Measurements from ENCODE around the gene PDILT.

The PDILT gene

DNA sequence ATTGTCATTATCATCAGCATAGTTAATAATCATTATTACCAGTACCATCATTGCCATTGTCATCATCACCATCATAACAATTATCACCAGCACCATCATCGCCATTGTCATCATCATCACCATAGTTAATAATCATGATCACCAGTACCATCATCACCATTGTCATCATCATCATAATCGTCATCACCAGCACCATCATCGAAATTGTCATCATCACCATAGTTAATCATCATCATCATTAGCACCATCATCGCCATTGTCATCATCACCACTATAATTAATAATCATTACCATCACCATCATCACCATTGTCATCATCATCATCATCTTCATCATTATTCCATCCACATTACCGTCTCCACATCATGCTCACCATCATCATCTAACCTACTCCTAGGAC, 13.5 kb downstream of the PDILT start (continued):
- TF ChIP-seq, protein P1, sequence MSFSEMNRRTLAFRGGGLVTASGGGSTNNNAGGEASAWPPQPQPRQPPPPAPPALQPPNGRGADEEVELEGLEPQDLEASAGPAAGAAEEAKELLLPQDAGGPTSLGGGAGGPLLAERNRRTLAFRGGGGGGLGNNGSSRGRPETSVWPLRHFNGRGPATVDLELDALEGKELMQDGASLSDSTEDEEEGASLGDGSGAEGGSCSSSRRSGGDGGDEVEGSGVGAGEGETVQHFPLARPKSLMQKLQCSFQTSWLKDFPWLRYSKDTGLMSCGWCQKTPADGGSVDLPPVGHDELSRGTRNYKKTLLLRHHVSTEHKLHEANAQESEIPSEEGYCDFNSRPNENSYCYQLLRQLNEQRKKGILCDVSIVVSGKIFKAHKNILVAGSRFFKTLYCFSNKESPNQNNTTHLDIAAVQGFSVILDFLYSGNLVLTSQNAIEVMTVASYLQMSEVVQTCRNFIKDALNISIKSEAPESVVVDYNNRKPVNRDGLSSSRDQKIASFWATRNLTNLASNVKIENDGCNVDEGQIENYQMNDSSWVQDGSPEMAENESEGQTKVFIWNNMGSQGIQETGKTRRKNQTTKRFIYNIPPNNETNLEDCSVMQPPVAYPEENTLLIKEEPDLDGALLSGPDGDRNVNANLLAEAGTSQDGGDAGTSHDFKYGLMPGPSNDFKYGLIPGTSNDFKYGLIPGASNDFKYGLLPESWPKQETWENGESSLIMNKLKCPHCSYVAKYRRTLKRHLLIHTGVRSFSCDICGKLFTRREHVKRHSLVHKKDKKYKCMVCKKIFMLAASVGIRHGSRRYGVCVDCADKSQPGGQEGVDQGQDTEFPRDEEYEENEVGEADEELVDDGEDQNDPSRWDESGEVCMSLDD (tag by site-specific recombination; IDR thresholded peaks at IDR 0.05): no peak
- TF ChIP-seq ZBTB21 (tag by site-specific recombination; IDR thresholded peaks at IDR 0.05) (no peak), ZNF555 (tag by site-specific recombination; conservative IDR thresholded peaks at IDR 0.05) (no peak)

GRCh38 chr16:20388854-20389253, 15.7 kb downstream of the PDILT start:
- CTCF ChIA-PET: interaction anchor here (1.0 kb wide), 1 partner anchor 481 kb away, joined by 3 read pairs; no protein-coding TSS in a partner anchor
- H3K27ac ChIP-seq (ENCODE audit: extremely low read depth, low read depth, low read length): no peak overlapping the region
- no peaks in the 10 kb centered on the region for H3K4me1 ChIP-seq (ENCODE audit: control insufficient read depth, insufficient read depth, low read length)
- no peaks in the 10 kb centered on the region for H3K36me3 ChIP-seq (ENCODE audit: control insufficient read depth in 2 of 2, insufficient read depth in 1 of 2, low read length in 2 of 2)
- H3K4me3 ChIP-seq (ENCODE audit: low read depth, low read length): no peak overlapping the region
- H3K9me3 ChIP-seq (ENCODE audit: control insufficient read depth, insufficient read depth, low read depth, low read length): no peaks in the 10 kb centered on the region
- no peak for TF ChIP-seq MEIS1 (CRISPR knock-in tag; IDR thresholded peaks at IDR 0.05; ENCODE audit: borderline replicate concordance)
- TF ChIP-seq ZNF768 (tag by site-specific recombination; IDR thresholded peaks at IDR 0.05): no peak
- TF ChIP-seq ZNF654 (tag by site-specific recombination; IDR thresholded peaks at IDR 0.05; ENCODE audit: low read depth): no peak
- TF ChIP-seq ZFP37 (tag by site-specific recombination; IDR thresholded peaks at IDR 0.05): no peak
- POLR2A ChIA-PET: no interaction called here

DNA sequence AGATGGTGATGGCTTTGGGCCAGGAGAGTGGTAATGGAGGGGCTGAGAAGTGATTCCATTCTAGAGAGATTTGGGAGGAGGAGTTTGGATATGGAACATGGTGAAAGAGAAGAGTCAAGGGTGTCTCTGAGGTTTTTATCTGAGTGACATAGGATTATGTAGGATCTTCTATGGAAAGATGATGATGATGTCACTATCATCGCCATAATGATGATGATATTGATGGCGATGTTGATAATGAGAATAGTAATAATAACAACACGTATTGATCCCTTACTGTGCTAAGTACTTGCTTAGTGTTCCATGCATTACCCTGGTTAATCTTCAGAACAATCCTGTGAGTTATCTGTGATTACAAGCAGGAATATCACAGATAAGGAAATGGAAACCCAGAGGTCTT, 16.6 kb downstream of the PDILT start:
- H3K4me3 ChIP-seq (ENCODE audit: low read depth, low read length): no peak overlapping the region
- H3K9me3 ChIP-seq (ENCODE audit: control insufficient read depth, insufficient read depth, low read depth, low read length): no peaks in the 10 kb centered on the region
- H3K36me3 ChIP-seq (ENCODE audit: control insufficient read depth in 2 of 2, insufficient read depth in 1 of 2, low read length in 2 of 2): no peaks in the 10 kb centered on the region
- no peaks in the 10 kb centered on the region for H3K4me1 ChIP-seq (ENCODE audit: control insufficient read depth, insufficient read depth, low read length)
- no peak overlapping the region for H3K27ac ChIP-seq (ENCODE audit: extremely low read depth, low read depth, low read length)
- CTCF ChIA-PET: interaction anchor here (0.7 to 6.5 kb wide), 3 partner anchors 11 to 857 kb away, joined by 3 to 99 read pairs (median 4); no protein-coding TSS in a partner anchor
- no peak for TF ChIP-seq REPIN1 (tag by site-specific recombination; IDR thresholded peaks at IDR 0.05; ENCODE audit: low read depth)
- TF ChIP-seq ZNF16 (tag by site-specific recombination; IDR thresholded peaks at IDR 0.05; ENCODE audit: low read depth): no peak
- no peak for TF ChIP-seq ZNF791 (tag by site-specific recombination; IDR thresholded peaks at IDR 0.05)
- no peak for TF ChIP-seq ZNF157 (tag by site-specific recombination; IDR thresholded peaks at IDR 0.05)
- TF ChIP-seq, protein P2, sequence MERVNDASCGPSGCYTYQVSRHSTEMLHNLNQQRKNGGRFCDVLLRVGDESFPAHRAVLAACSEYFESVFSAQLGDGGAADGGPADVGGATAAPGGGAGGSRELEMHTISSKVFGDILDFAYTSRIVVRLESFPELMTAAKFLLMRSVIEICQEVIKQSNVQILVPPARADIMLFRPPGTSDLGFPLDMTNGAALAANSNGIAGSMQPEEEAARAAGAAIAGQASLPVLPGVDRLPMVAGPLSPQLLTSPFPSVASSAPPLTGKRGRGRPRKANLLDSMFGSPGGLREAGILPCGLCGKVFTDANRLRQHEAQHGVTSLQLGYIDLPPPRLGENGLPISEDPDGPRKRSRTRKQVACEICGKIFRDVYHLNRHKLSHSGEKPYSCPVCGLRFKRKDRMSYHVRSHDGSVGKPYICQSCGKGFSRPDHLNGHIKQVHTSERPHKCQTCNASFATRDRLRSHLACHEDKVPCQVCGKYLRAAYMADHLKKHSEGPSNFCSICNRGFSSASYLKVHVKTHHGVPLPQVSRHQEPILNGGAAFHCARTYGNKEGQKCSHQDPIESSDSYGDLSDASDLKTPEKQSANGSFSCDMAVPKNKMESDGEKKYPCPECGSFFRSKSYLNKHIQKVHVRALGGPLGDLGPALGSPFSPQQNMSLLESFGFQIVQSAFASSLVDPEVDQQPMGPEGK (tag by site-specific recombination; IDR thresholded peaks at IDR 0.05): no peak
- TF ChIP-seq RBAK (tag by site-specific recombination; IDR thresholded peaks at IDR 0.05): no peak
- TF ChIP-seq, protein P3, sequence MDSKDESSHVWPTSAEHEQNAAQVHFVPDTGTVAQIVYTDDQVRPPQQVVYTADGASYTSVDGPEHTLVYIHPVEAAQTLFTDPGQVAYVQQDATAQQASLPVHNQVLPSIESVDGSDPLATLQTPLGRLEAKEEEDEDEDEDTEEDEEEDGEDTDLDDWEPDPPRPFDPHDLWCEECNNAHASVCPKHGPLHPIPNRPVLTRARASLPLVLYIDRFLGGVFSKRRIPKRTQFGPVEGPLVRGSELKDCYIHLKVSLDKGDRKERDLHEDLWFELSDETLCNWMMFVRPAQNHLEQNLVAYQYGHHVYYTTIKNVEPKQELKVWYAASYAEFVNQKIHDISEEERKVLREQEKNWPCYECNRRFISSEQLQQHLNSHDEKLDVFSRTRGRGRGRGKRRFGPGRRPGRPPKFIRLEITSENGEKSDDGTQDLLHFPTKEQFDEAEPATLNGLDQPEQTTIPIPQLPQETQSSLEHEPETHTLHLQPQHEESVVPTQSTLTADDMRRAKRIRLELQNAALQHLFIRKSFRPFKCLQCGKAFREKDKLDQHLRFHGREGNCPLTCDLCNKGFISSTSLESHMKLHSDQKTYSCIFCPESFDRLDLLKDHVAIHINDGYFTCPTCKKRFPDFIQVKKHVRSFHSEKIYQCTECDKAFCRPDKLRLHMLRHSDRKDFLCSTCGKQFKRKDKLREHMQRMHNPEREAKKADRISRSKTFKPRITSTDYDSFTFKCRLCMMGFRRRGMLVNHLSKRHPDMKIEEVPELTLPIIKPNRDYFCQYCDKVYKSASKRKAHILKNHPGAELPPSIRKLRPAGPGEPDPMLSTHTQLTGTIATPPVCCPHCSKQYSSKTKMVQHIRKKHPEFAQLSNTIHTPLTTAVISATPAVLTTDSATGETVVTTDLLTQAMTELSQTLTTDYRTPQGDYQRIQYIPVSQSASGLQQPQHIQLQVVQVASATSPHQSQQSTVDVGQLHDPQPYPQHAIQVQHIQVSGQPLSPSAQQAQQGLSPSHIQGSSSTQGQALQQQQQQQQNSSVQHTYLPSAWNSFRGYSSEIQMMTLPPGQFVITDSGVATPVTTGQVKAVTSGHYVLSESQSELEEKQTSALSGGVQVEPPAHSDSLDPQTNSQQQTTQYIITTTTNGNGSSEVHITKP (tag by site-specific recombination; IDR thresholded peaks at IDR 0.05): no peak
- TF ChIP-seq ZSCAN23 (tag by site-specific recombination; IDR thresholded peaks at IDR 0.05): no peak
- no peak for TF ChIP-seq BCL11B (tag by site-specific recombination; IDR thresholded peaks at IDR 0.05; ENCODE audit: low read depth)
- no peak for TF ChIP-seq TCF7L2 (IDR thresholded peaks at IDR 0.05; ENCODE audit: borderline replicate concordance, low read depth, low read length)
- no peak for TF ChIP-seq ZBTB1 (tag by site-specific recombination; IDR thresholded peaks at IDR 0.05)
- TF ChIP-seq ZNF248 (tag by site-specific recombination; IDR thresholded peaks at IDR 0.05): no peak
- no peak for TF ChIP-seq ZNF423 (tag by site-specific recombination; IDR thresholded peaks at IDR 0.05)
- TF ChIP-seq ZNF501 (tag by site-specific recombination; IDR thresholded peaks at IDR 0.05): no peak
- TF ChIP-seq ZNF18 (tag by site-specific recombination; IDR thresholded peaks at IDR 0.05): no peak
- no peak for TF ChIP-seq YY2 (tag by site-specific recombination; IDR thresholded peaks at IDR 0.05)
- TF ChIP-seq ZNF626 (tag by site-specific recombination; IDR thresholded peaks at IDR 0.05): no peak
- POLR2A ChIA-PET: no interaction called here

Data from HEK293 (cell line).